H7 (cell line): ENCODE measurements around the gene DNAJC4. TPM values are rescaled to one million over a fixed set of nuclear protein-coding genes. Genes with fewer than 3 reads are reported as not detected.

ENCODE experiments used
- DNase-seq: peaks from one replicate; pipeline ENCODE4 v3.0.0; 2012
- H3K27me3 ChIP-seq: 2 replicates; pipeline ENCODE4 v1.6.0; 2011; ENCODE audit warnings: mild to moderate bottlenecking, low read length; ENCODE audit not compliant: control insufficient read depth, insufficient read depth
- H3K36me3 ChIP-seq: replicated peaks from 2 replicates; pipeline ENCODE4 v1.5.1; 2011; ENCODE audit warnings: low read length; ENCODE audit not compliant: control insufficient read depth, insufficient read depth
- H3K4me3 ChIP-seq: 2 replicates; pipeline ENCODE4 v1.5.1; 2011; ENCODE audit warnings: low read depth, mild to moderate bottlenecking, control low read depth, low read length, moderate library complexity; ENCODE audit not compliant: insufficient read depth
- total RNA-seq: library from RNA; depleted of rRNA; stranded (reverse); fragments of >200 nt; shearing (Covaris generic); gene quantifications from 2 replicates; pipeline ENCODE4 v1.2.3, GENCODE V29; 2014

The DNAJC4 gene
- total RNA-seq, 1 experiment from 2014 or later = 12.0 TPM

GRCh38 chr11:64250415-64251015, 20.2 kb downstream of the DNAJC4 start:
- H3K27me3 ChIP-seq = no peaks in the 10 kb centered on the region
- peak; percentile 85 for DNase-seq
- peaks cover 2% of the 10 kb centered on the region; the same call in 1 of the 2 replicates for H3K36me3 ChIP-seq
- H3K4me3 ChIP-seq = peak overlapping the region; percentile 70

- DNase-seq = peak; percentile 99
- Histone ChIP-seq H3K27me3 (no peaks in the 10 kb centered on the region), H3K36me3 (peaks cover 6% of the 10 kb centered on the region), H3K4me3 (peak within 1 kb of the TSS; percentile 84)
Measured at GRCh38 chr11:64251016-64251752, 20.8 kb downstream of the DNAJC4 start, which contains the start of gene PLCB3. TSS of gene PLCB3 (plus strand) at chr11:64251530. CDS start at chr11:64251650, 120 bp downstream.

GRCh38 chr11:64251753-64252002, 21.3 kb downstream of the DNAJC4 start:
- peak overlapping the region; percentile 84 for H3K4me3 ChIP-seq
- H3K27me3 ChIP-seq = no peaks in the 10 kb centered on the region
- DNase-seq = no peak
- peaks cover 9% of the 10 kb centered on the region for H3K36me3 ChIP-seq

GRCh38 chr11:64252003-64252872, 21.9 kb downstream of the DNAJC4 start:
- peaks cover 10% of the 10 kb centered on the region for H3K36me3 ChIP-seq
- DNase-seq = peak; percentile 95
- peak overlapping the region; percentile 84 for H3K4me3 ChIP-seq
- no peaks in the 10 kb centered on the region for H3K27me3 ChIP-seq

- peaks cover 12% of the 10 kb centered on the region for H3K36me3 ChIP-seq
- no peaks in the 10 kb centered on the region for H3K27me3 ChIP-seq
- DNase-seq = no peak
- no peak overlapping the region for H3K4me3 ChIP-seq
Measured at GRCh38 chr11:64253043-64253442, 22.7 kb downstream of the DNAJC4 start.

- DNase-seq = no peak
- H3K4me3 ChIP-seq = no peak overlapping the region
Measured at GRCh38 chr11:64253481-64253880, 23.1 kb downstream of the DNAJC4 start.

GRCh38 chr11:64254326-64254725, 24.0 kb downstream of the DNAJC4 start:
- DNase-seq = no peak
- no peak overlapping the region for H3K4me3 ChIP-seq
- H3K27me3 ChIP-seq = no peaks in the 10 kb centered on the region
- peaks cover 16% of the 10 kb centered on the region for H3K36me3 ChIP-seq

More at GRCh38 chr11:64253481-64253880, 23.1 kb downstream of the DNAJC4 start:
- H3K36me3 ChIP-seq = peaks cover 12% of the 10 kb centered on the region
- no peaks in the 10 kb centered on the region for H3K27me3 ChIP-seq

- no peaks in the 10 kb centered on the region for H3K27me3 ChIP-seq
- peaks cover 21% of the 10 kb centered on the region for H3K36me3 ChIP-seq
- no peak overlapping the region for H3K4me3 ChIP-seq
- DNase-seq = no peak
Measured at GRCh38 chr11:64255135-64256128, 25.1 kb downstream of the DNAJC4 start.

GRCh38 chr11:64256300-64256699, 26.0 kb downstream of the DNAJC4 start:
- DNase-seq = no peak
- H3K36me3 ChIP-seq = peaks cover 23% of the 10 kb centered on the region

GRCh38 chr11:64258356-64258755, 28.0 kb downstream of the DNAJC4 start:
- Histone ChIP-seq H3K36me3 (peaks cover 31% of the 10 kb centered on the region), H3K4me3 (no peak overlapping the region), H3K27me3 (no peaks in the 10 kb centered on the region)
- DNase-seq = no peak

More at GRCh38 chr11:64256300-64256699, 26.0 kb downstream of the DNAJC4 start:
- Histone ChIP-seq H3K27me3 (no peaks in the 10 kb centered on the region), H3K4me3 (no peak overlapping the region)

- no peak for DNase-seq
- H3K4me3 ChIP-seq = no peak overlapping the region
- H3K36me3 ChIP-seq = peaks cover 32% of the 10 kb centered on the region
- no peaks in the 10 kb centered on the region for H3K27me3 ChIP-seq
Measured at GRCh38 chr11:64258946-64259532, 28.7 kb downstream of the DNAJC4 start.

- DNase-seq = no peak
- Histone ChIP-seq H3K36me3 (peaks cover 33% of the 10 kb centered on the region), H3K4me3 (no peak overlapping the region), H3K27me3 (no peaks in the 10 kb centered on the region)
Measured at GRCh38 chr11:64259533-64260067, 29.3 kb downstream of the DNAJC4 start.

GRCh38 chr11:64260147-64260708, 29.9 kb downstream of the DNAJC4 start:
- Histone ChIP-seq H3K36me3 (peaks cover 35% of the 10 kb centered on the region), H3K27me3 (no peaks in the 10 kb centered on the region), H3K4me3 (no peak overlapping the region)
- no peak for DNase-seq
